Mammary epithelial cell (primary cell): ENCODE results near the gene PHLDA2.

ENCODE experiments used
- EZH2 ChIP-seq: IDR thresholded peaks from 2 replicates; pipeline ENCODE4 v1.6.1; 2012; ENCODE audit warnings: low read length, inconsistent platforms, borderline replicate concordance
- TF ChIP-seq, protein P1 (sequence below), 2 donors: IDR thresholded peaks in 1 of 2; conservative IDR thresholded peaks in 1 of 2; 2 replicates each; pipeline ENCODE4 v1.5.1; 2011 to 2012; ENCODE audit warnings: inconsistent platforms in 2 of 2, low read length in 2 of 2, mild to moderate bottlenecking in 2 of 2, control low read depth in 1 of 2, low read depth in 1 of 2; ENCODE audit not compliant: insufficient read depth in 1 of 2; ENCODE audit errors: extremely low read depth in 1 of 2

DNA sequence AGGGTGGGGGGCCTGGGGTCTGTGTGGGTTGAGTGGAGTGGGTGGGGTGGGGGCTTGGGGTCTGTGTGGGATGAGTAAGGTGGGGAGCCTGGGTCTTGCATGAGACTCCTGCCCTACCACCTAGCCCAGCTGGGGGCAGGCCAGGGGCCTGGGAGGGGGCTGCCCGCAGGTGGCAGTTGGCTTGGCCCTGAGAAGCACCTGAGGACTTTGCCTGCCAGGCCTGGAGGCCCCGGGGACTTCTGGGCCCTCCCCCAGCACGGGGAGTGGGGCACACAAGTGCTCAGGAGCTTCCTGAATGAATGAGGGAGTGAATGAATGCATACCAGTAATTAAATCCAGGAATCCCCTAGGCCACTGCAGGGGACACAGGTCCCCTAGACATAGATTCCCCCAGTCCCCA is 6.6 kb downstream of the PHLDA2 start:
- TF ChIP-seq EZH2, result no peak
- TF ChIP-seq, protein P1, sequence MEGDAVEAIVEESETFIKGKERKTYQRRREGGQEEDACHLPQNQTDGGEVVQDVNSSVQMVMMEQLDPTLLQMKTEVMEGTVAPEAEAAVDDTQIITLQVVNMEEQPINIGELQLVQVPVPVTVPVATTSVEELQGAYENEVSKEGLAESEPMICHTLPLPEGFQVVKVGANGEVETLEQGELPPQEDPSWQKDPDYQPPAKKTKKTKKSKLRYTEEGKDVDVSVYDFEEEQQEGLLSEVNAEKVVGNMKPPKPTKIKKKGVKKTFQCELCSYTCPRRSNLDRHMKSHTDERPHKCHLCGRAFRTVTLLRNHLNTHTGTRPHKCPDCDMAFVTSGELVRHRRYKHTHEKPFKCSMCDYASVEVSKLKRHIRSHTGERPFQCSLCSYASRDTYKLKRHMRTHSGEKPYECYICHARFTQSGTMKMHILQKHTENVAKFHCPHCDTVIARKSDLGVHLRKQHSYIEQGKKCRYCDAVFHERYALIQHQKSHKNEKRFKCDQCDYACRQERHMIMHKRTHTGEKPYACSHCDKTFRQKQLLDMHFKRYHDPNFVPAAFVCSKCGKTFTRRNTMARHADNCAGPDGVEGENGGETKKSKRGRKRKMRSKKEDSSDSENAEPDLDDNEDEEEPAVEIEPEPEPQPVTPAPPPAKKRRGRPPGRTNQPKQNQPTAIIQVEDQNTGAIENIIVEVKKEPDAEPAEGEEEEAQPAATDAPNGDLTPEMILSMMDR (conservative IDR thresholded peaks at IDR 0.05 in 1 of 2, IDR thresholded peaks at IDR 0.05 in 1 of 2; ENCODE audit: extremely low read depth in 1 of 2, insufficient read depth in 1 of 2, low read depth in 1 of 2, low read length in 2 of 2), result no peak
